Astrocyte (in vitro differentiated cells and primary cell): ENCODE results near the gene SREBF1. TPM values are rescaled to one million over a fixed set of nuclear protein-coding genes. Genes with fewer than 3 reads are reported as not detected.

Source experiments
- DNase-seq: peaks from one replicate; pipeline ENCODE4 v3.0.0-alpha.2; 2010; ENCODE audit warnings: low read depth
- FAIRE-seq: peaks from 2 replicates; lab custom pipeline; 2011; peaks lifted over from hg19 to GRCh38; lab: Jason Lieb, UNC
- H2AFZ ChIP-seq: 2 replicates; pipeline ENCODE4 v1.6.0; 2012; ENCODE audit warnings: low read depth, low read length, inconsistent platforms
- H3K27ac ChIP-seq: 2 replicates; pipeline ENCODE4 v1.5.1; 2011; ENCODE audit warnings: low read depth, low read length, inconsistent platforms
- H3K27me3 ChIP-seq: 2 replicates; pipeline ENCODE4 v1.6.0; 2011; ENCODE audit warnings: low read length, inconsistent platforms; ENCODE audit not compliant: insufficient read depth
- H3K36me3 ChIP-seq: 2 replicates; pipeline ENCODE4 v1.5.1; 2011; ENCODE audit warnings: low read length, inconsistent platforms; ENCODE audit not compliant: insufficient read depth
- H3K4me1 ChIP-seq: 2 replicates; pipeline ENCODE4 v1.5.1; 2011; ENCODE audit warnings: low read length, inconsistent platforms; ENCODE audit not compliant: insufficient read depth
- H3K4me2 ChIP-seq: 2 replicates; pipeline ENCODE4 v1.6.0; 2012; ENCODE audit warnings: low read length, inconsistent platforms
- H3K4me3 ChIP-seq: 2 replicates; pipeline ENCODE4 v1.5.1; 2011; ENCODE audit warnings: low read depth, mild to moderate bottlenecking, low read length, inconsistent platforms; ENCODE audit not compliant: insufficient read depth
- H3K79me2 ChIP-seq: 2 replicates; pipeline ENCODE4 v1.6.0; 2012; ENCODE audit warnings: mild to moderate bottlenecking, low read length, inconsistent platforms; ENCODE audit not compliant: insufficient read depth
- H3K9ac ChIP-seq: 2 replicates; pipeline ENCODE4 v1.6.0; 2012; ENCODE audit warnings: mild to moderate bottlenecking, low read length, inconsistent platforms
- H3K9me3 ChIP-seq: 2 replicates; pipeline ENCODE4 v1.5.1; 2012; ENCODE audit warnings: low read depth, mild to moderate bottlenecking, low read length, inconsistent platforms; ENCODE audit not compliant: insufficient read depth
- H4K20me1 ChIP-seq: 2 replicates; pipeline ENCODE4 v1.6.0; 2012; ENCODE audit warnings: low read length, inconsistent platforms; ENCODE audit not compliant: insufficient read depth
- H3K27ac Mint-ChIP-seq: one replicate; pipeline ENCODE4 v1.8.0; 2021; ENCODE audit warnings: mild to moderate bottlenecking, mixed read lengths; ENCODE audit not compliant: unreplicated experiment
- H3K27me3 Mint-ChIP-seq: one replicate; pipeline ENCODE4 v1.8.0; 2021; ENCODE audit warnings: low read depth, mixed read lengths; ENCODE audit not compliant: unreplicated experiment
- H3K36me3 Mint-ChIP-seq: one replicate; pipeline ENCODE4 v1.8.0; 2021; ENCODE audit warnings: low read depth, mixed read lengths; ENCODE audit not compliant: unreplicated experiment
- H3K4me1 Mint-ChIP-seq: one replicate; pipeline ENCODE4 v1.8.0; 2021; ENCODE audit warnings: low read depth, mixed read lengths; ENCODE audit not compliant: unreplicated experiment
- H3K4me3 Mint-ChIP-seq: one replicate; pipeline ENCODE4 v1.8.0; 2021; ENCODE audit warnings: mild to moderate bottlenecking, moderate library complexity, mixed read lengths; ENCODE audit not compliant: unreplicated experiment
- H3K9me3 Mint-ChIP-seq: one replicate; pipeline ENCODE4 v1.8.0; 2021; ENCODE audit warnings: mild to moderate bottlenecking, mixed read lengths; ENCODE audit not compliant: unreplicated experiment
- CTCF ChIP-seq: IDR thresholded peaks from 2 replicates; pipeline ENCODE4 v1.5.1; 2011; ENCODE audit warnings: low read depth, mild to moderate bottlenecking, inconsistent platforms, low read length, moderate library complexity; ENCODE audit not compliant: insufficient read depth
- EZH2 ChIP-seq: IDR thresholded peaks from 2 replicates; pipeline ENCODE4 v1.6.1; 2012; ENCODE audit warnings: mild to moderate bottlenecking, low read length, inconsistent platforms; ENCODE audit not compliant: insufficient read depth
- total RNA-seq: library from RNA; stranded (reverse); gene quantifications from 2 replicates; pipeline ENCODE4 v1.2.1, GENCODE V29; 2021

SREBF1 gene
- total RNA-seq, 1 donor from 2014 or later = 65.6 TPM

GRCh38 chr17:17769869-17770631 is 66.7 kb downstream of the SREBF1 start:
- Histone ChIP-seq H3K36me3 (no peaks in the 10 kb centered on the region), H3K79me2 (peaks cover 76% of the 10 kb centered on the region), H3K27me3 (no peaks in the 10 kb centered on the region), H3K27ac (no peak overlapping the region), H3K4me2 (no peak overlapping the region), H2AFZ (no peak overlapping the region), H3K9ac (no peak overlapping the region), H3K4me3 (no peak overlapping the region), H3K4me1 (peaks cover 28% of the 10 kb centered on the region), H3K9me3 (no peaks in the 10 kb centered on the region), H4K20me1 (peaks cover 91% of the 10 kb centered on the region)
- no peak for TF ChIP-seq CTCF
- TF ChIP-seq EZH2 = no peak
- H3K27ac Mint-ChIP-seq = peak overlapping the region; percentile 72
- FAIRE-seq (no peak), DNase-seq (no peak)
- no peaks in the 10 kb centered on the region for H3K27me3 Mint-ChIP-seq
- peaks cover 53% of the 10 kb centered on the region for H3K4me1 Mint-ChIP-seq
- no peaks in the 10 kb centered on the region for H3K9me3 Mint-ChIP-seq
- H3K4me3 Mint-ChIP-seq = no peak overlapping the region
- peaks cover 8% of the 10 kb centered on the region for H3K36me3 Mint-ChIP-seq

- Mint-ChIP-seq H3K27me3 (no peaks in the 10 kb centered on the region), H3K36me3 (peaks cover 9% of the 10 kb centered on the region), H3K4me3 (peak overlapping the region; percentile 4), H3K27ac (peak overlapping the region; percentile 74), H3K9me3 (no peaks in the 10 kb centered on the region), H3K4me1 (peaks cover 59% of the 10 kb centered on the region)
- H3K9ac ChIP-seq = peak overlapping the region; percentile 23
- TF ChIP-seq CTCF (no peak), EZH2 (no peak)
- peaks cover 86% of the 10 kb centered on the region for H4K20me1 ChIP-seq
- no peaks in the 10 kb centered on the region for H3K27me3 ChIP-seq
- H3K36me3 ChIP-seq = no peaks in the 10 kb centered on the region
- H3K4me2 ChIP-seq = no peak overlapping the region
- DNase-seq (no peak), FAIRE-seq (no peak)
- peaks cover 68% of the 10 kb centered on the region for H3K79me2 ChIP-seq
- peaks cover 20% of the 10 kb centered on the region for H3K4me1 ChIP-seq
- H3K27ac ChIP-seq = no peak overlapping the region
- H3K4me3 ChIP-seq = no peak overlapping the region
- no peak overlapping the region for H2AFZ ChIP-seq
- no peaks in the 10 kb centered on the region for H3K9me3 ChIP-seq
Measured at GRCh38 chr17:17768424-17769088, 68.2 kb downstream of the SREBF1 start.
